GM18498 (cell line): ENCODE data around the gene UBE2F.
A peak's percentile ranks its signal among the peaks of the same experiment; 100 is the strongest.

Source experiments
- ATAC-seq: cut with Tn5 transposase; IDR thresholded peaks from one replicate; pipeline ENCODE4 v1.9.1; 2021; ENCODE audit warnings: mild to moderate bottlenecking, moderate library complexity; ENCODE audit not compliant: unreplicated experiment

The UBE2F gene

GRCh38 chr2:237966565-237967462 is at the start of gene UBE2F:
UBE2F (plus strand) TSS chr2:237967014; CDS start chr2:237973108, 6,094 bp downstream.
- peak; percentile 95 for ATAC-seq

- no peak for ATAC-seq
Observed at GRCh38 chr2:237917696-237918374, 49.0 kb upstream of the UBE2F start.

GRCh38 chr2:237919593-237919992 is 47.2 kb upstream of the UBE2F start:
- ATAC-seq, result no peak

GRCh38 chr2:237920673-237921072 is 46.1 kb upstream of the UBE2F start:
- ATAC-seq, result no peak

GRCh38 chr2:237921967-237922492 is 44.8 kb upstream of the UBE2F start:
- no peak for ATAC-seq

GRCh38 chr2:237922641-237923361 is 44.0 kb upstream of the UBE2F start:
- no peak for ATAC-seq

GRCh38 chr2:237923481-237924163 is 43.2 kb upstream of the UBE2F start:
- ATAC-seq, result peak; percentile 99

- ATAC-seq, result no peak
Observed at GRCh38 chr2:237924164-237924534, 42.7 kb upstream of the UBE2F start.

GRCh38 chr2:237927135-237927534 is 39.7 kb upstream of the UBE2F start:
- ATAC-seq, result no peak

GRCh38 chr2:237927986-237928385 is 38.8 kb upstream of the UBE2F start:
- ATAC-seq, result no peak

GRCh38 chr2:237929979-237930378 is 36.8 kb upstream of the UBE2F start:
- no peak for ATAC-seq

GRCh38 chr2:237931205-237931721 is 35.6 kb upstream of the UBE2F start:
- ATAC-seq, result no peak

GRCh38 chr2:237932731-237933131 is 34.1 kb upstream of the UBE2F start:
- no peak for ATAC-seq

- no peak for ATAC-seq
Observed at GRCh38 chr2:237934186-237934585, 32.6 kb upstream of the UBE2F start.

GRCh38 chr2:237935740-237936452 is 30.9 kb upstream of the UBE2F start:
- ATAC-seq, result no peak

GRCh38 chr2:237939251-237939650 is 27.6 kb upstream of the UBE2F start:
- no peak for ATAC-seq

- no peak for ATAC-seq
Observed at GRCh38 chr2:237940828-237941227, 26.0 kb upstream of the UBE2F start.

- no peak for ATAC-seq
Observed at GRCh38 chr2:237941239-237941638, 25.6 kb upstream of the UBE2F start.

GRCh38 chr2:237942513-237942899 is 24.3 kb upstream of the UBE2F start:
- ATAC-seq, result no peak
